Measurements from ENCODE around the gene PPP1R37. TPM values are rescaled to one million over a fixed set of nuclear protein-coding genes. Genes with fewer than 3 reads are reported as not detected.

Gene PPP1R37
- total and polyA plus RNA-seq, 2 donors, result 16.8 to 31.6 TPM

GRCh38 chr19:45168767-45169351, 75.9 kb downstream of the PPP1R37 start:
- WGBS, result 84% methylated on average over 16 of the region's 16 CpGs
- no peaks in the 10 kb centered on the region for H3K36me3 ChIP-seq (ENCODE audit: insufficient read depth)
- H3K4me3 ChIP-seq (ENCODE audit: low read depth, low read length), result no peak overlapping the region
- no peak for DNase-seq (ENCODE audit: extremely low spot score)
- no peak overlapping the region for H3K27ac ChIP-seq (ENCODE audit: low read depth)
- no peaks in the 10 kb centered on the region for H3K4me1 ChIP-seq (ENCODE audit: insufficient read depth)

GRCh38 chr19:45169602-45170001, 76.6 kb downstream of the PPP1R37 start:
- Histone ChIP-seq H3K27ac (ENCODE audit: low read depth) (no peak overlapping the region), H3K36me3 (ENCODE audit: insufficient read depth) (no peaks in the 10 kb centered on the region), H3K4me3 (ENCODE audit: low read depth, low read length) (no peak overlapping the region), H3K4me1 (ENCODE audit: insufficient read depth) (no peaks in the 10 kb centered on the region)
- 91% methylated on average over 10 of the region's 10 CpGs for WGBS
- DNase-seq (ENCODE audit: extremely low spot score), result no peak

- WGBS, result 83% methylated on average over 21 of the region's 21 CpGs
- Histone ChIP-seq H3K36me3 (ENCODE audit: insufficient read depth) (no peaks in the 10 kb centered on the region), H3K27ac (ENCODE audit: low read depth) (no peak overlapping the region), H3K4me3 (ENCODE audit: low read depth, low read length) (no peak overlapping the region), H3K4me1 (ENCODE audit: insufficient read depth) (no peaks in the 10 kb centered on the region)
- no peak for DNase-seq (ENCODE audit: extremely low spot score)
These were observed 77.4 kb downstream of the PPP1R37 start for GRCh38 chr19:45170146-45171106.

GRCh38 chr19:45171211-45171623, 78.2 kb downstream of the PPP1R37 start:
- 43% methylated on average over 7 of the region's 7 CpGs for WGBS
- H3K4me3 ChIP-seq (ENCODE audit: low read depth, low read length), result no peak overlapping the region
- H3K27ac ChIP-seq (ENCODE audit: low read depth), result no peak overlapping the region
- DNase-seq (ENCODE audit: extremely low spot score), result no peak
- no peaks in the 10 kb centered on the region for H3K36me3 ChIP-seq (ENCODE audit: insufficient read depth)
- H3K4me1 ChIP-seq (ENCODE audit: insufficient read depth), result no peaks in the 10 kb centered on the region

GRCh38 chr19:45172173-45172572, 79.2 kb downstream of the PPP1R37 start:
- H3K4me3 ChIP-seq (ENCODE audit: low read depth, low read length), result no peak overlapping the region
- H3K36me3 ChIP-seq (ENCODE audit: insufficient read depth), result no peaks in the 10 kb centered on the region
- 77% methylated on average over 4 of the region's 4 CpGs for whole genome bisulfite sequencing
- no peak overlapping the region for H3K27ac ChIP-seq (ENCODE audit: low read depth)
- DNase-seq (ENCODE audit: extremely low spot score), result no peak
- H3K4me1 ChIP-seq (ENCODE audit: insufficient read depth), result no peaks in the 10 kb centered on the region

- H3K4me1 ChIP-seq (ENCODE audit: insufficient read depth), result no peaks in the 10 kb centered on the region
- DNase-seq (ENCODE audit: extremely low spot score), result no peak
- 86% methylated on average over 17 of the region's 18 CpGs for WGBS
- H3K4me3 ChIP-seq (ENCODE audit: low read depth, low read length), result no peak overlapping the region
- no peaks in the 10 kb centered on the region for H3K36me3 ChIP-seq (ENCODE audit: insufficient read depth)
- no peak overlapping the region for H3K27ac ChIP-seq (ENCODE audit: low read depth)
These were observed 79.7 kb downstream of the PPP1R37 start for GRCh38 chr19:45172611-45173208.

GRCh38 chr19:45173816-45174215, 80.8 kb downstream of the PPP1R37 start:
- Histone ChIP-seq H3K27ac (ENCODE audit: low read depth) (no peak overlapping the region), H3K4me3 (ENCODE audit: low read depth, low read length) (no peak overlapping the region), H3K36me3 (ENCODE audit: insufficient read depth) (no peaks in the 10 kb centered on the region), H3K4me1 (ENCODE audit: insufficient read depth) (no peaks in the 10 kb centered on the region)
- WGBS, result 79% methylated on average over 12 of the region's 12 CpGs
- no peak for DNase-seq (ENCODE audit: extremely low spot score)

GRCh38 chr19:45175515-45176345, 82.8 kb downstream of the PPP1R37 start:
- peaks cover 1% of the 10 kb centered on the region for H3K4me1 ChIP-seq (ENCODE audit: insufficient read depth)
- no peak overlapping the region for H3K27ac ChIP-seq (ENCODE audit: low read depth)
- H3K4me3 ChIP-seq (ENCODE audit: low read depth, low read length), result no peak overlapping the region
- no peak for DNase-seq (ENCODE audit: extremely low spot score)
- H3K36me3 ChIP-seq (ENCODE audit: insufficient read depth), result no peaks in the 10 kb centered on the region
- WGBS, result 82% methylated on average over 10 of the region's 10 CpGs

GRCh38 chr19:45177817-45178261, 84.9 kb downstream of the PPP1R37 start, which contains the start of gene TRAPPC6A:
Gene TRAPPC6A (minus strand): TSS chr19:45178237. CDS start chr19:45178218, 19 bp downstream.
- Histone ChIP-seq H3K27ac (ENCODE audit: low read depth) (peak within 1 kb of the TSS; percentile 89), H3K36me3 (ENCODE audit: insufficient read depth) (no peaks in the 10 kb centered on the region), H3K4me3 (ENCODE audit: low read depth, low read length) (peak within 1 kb of the TSS; percentile 71), H3K4me1 (ENCODE audit: insufficient read depth) (peaks cover 1% of the 10 kb centered on the region)
- under 1% methylated on average over 36 of the region's 36 CpGs for WGBS
- DNase-seq (ENCODE audit: extremely low spot score), result no peak

- Histone ChIP-seq H3K4me3 (ENCODE audit: low read depth, low read length) (peak within 1 kb of the TSS; percentile 71), H3K4me1 (ENCODE audit: insufficient read depth) (peaks cover 1% of the 10 kb centered on the region), H3K36me3 (ENCODE audit: insufficient read depth) (no peaks in the 10 kb centered on the region), H3K27ac (ENCODE audit: low read depth) (peak within 1 kb of the TSS; percentile 89)
- DNase-seq (ENCODE audit: extremely low spot score), result peak; percentile 100
- WGBS, result under 1% methylated on average over 51 of the region's 51 CpGs
These were observed 85.5 kb downstream of the PPP1R37 start, which contains the start of gene BLOC1S3 for GRCh38 chr19:45178262-45179071. Gene BLOC1S3 (plus strand): TSS chr19:45178784. CDS start chr19:45179297, 513 bp downstream.

GRCh38 chr19:45179072-45179891, 86.3 kb downstream of the PPP1R37 start:
- peak overlapping the region; percentile 71 for H3K4me3 ChIP-seq (ENCODE audit: low read depth, low read length)
- WGBS, result under 1% methylated on average over 97 of the region's 97 CpGs
- no peak for DNase-seq (ENCODE audit: extremely low spot score)
- no peaks in the 10 kb centered on the region for H3K36me3 ChIP-seq (ENCODE audit: insufficient read depth)
- H3K27ac ChIP-seq (ENCODE audit: low read depth), result peak overlapping the region; percentile 71
- H3K4me1 ChIP-seq (ENCODE audit: insufficient read depth), result peaks cover 1% of the 10 kb centered on the region

Data from urinary bladder (tissue), 4 donors.